Osteoblast (primary cell): ENCODE measurements around the gene NTRK1. TPM values are rescaled to one million over a fixed set of nuclear protein-coding genes. Genes with fewer than 3 reads are reported as not detected.

ENCODE experiments used
- DNase-seq: peaks from one replicate; pipeline ENCODE4 v3.0.0; 2011; ENCODE audit warnings: low spot score, mixed read lengths; ENCODE audit not compliant: insufficient read length; ENCODE audit errors: missing footprints
- H2AFZ ChIP-seq: 2 replicates; pipeline ENCODE4 v1.6.0; 2011; ENCODE audit warnings: mild to moderate bottlenecking, low read length
- H3K27ac ChIP-seq: 2 replicates; pipeline ENCODE4 v1.5.1; 2011; ENCODE audit warnings: mild to moderate bottlenecking, low read depth, low read length, moderate library complexity
- H3K27me3 ChIP-seq: 2 replicates; pipeline ENCODE4 v1.6.0; 2012; ENCODE audit warnings: mild to moderate bottlenecking, control low read depth, inconsistent platforms, low read length, moderate library complexity; ENCODE audit not compliant: insufficient read depth
- H3K36me3 ChIP-seq: 2 replicates; pipeline ENCODE4 v1.5.1; 2011; ENCODE audit warnings: mild to moderate bottlenecking, low read length, control low read depth, moderate library complexity; ENCODE audit not compliant: insufficient read depth
- H3K4me1 ChIP-seq: 2 replicates; pipeline ENCODE4 v1.5.1; 2011; ENCODE audit warnings: mild to moderate bottlenecking, low read length, control low read depth, moderate library complexity; ENCODE audit not compliant: insufficient read depth
- H3K4me2 ChIP-seq: 2 replicates; pipeline ENCODE4 v1.6.0; 2011; ENCODE audit warnings: mild to moderate bottlenecking, low read length; ENCODE audit not compliant: insufficient read depth
- H3K4me3 ChIP-seq: fragments of 200-600 bp; sonication (generic); 3 replicates; pipeline ENCODE4 v1.5.1; 2012; ENCODE audit warnings: mild to moderate bottlenecking, low read length, inconsistent platforms; ENCODE audit not compliant: insufficient read depth
- H3K79me2 ChIP-seq: 2 replicates; pipeline ENCODE4 v1.6.0; 2012; ENCODE audit warnings: mild to moderate bottlenecking, low read length, control low read depth, inconsistent platforms; ENCODE audit not compliant: insufficient read depth
- H3K9me3 ChIP-seq: 2 replicates; pipeline ENCODE4 v1.5.1; 2011; ENCODE audit warnings: low read depth, low read length, control low read depth
- H4K20me1 ChIP-seq: 2 replicates; pipeline ENCODE4 v1.6.0; 2012; ENCODE audit warnings: mild to moderate bottlenecking, low read length, control low read depth; ENCODE audit not compliant: insufficient read depth
- total RNA-seq: library from RNA; depleted of rRNA; stranded (reverse); fragments of >200 nt; gene quantifications from 2 replicates; pipeline ENCODE4 v1.2.3, GENCODE V29; 2012
- TF ChIP-seq, protein P1 (sequence below): IDR thresholded peaks from 2 replicates; pipeline ENCODE4 v1.5.1; 2011; ENCODE audit warnings: mild to moderate bottlenecking, low read depth, low read length, moderate library complexity; ENCODE audit errors: extremely low read depth

NTRK1 gene
- total RNA-seq, 1 donor, result 0.36 TPM

DNA sequence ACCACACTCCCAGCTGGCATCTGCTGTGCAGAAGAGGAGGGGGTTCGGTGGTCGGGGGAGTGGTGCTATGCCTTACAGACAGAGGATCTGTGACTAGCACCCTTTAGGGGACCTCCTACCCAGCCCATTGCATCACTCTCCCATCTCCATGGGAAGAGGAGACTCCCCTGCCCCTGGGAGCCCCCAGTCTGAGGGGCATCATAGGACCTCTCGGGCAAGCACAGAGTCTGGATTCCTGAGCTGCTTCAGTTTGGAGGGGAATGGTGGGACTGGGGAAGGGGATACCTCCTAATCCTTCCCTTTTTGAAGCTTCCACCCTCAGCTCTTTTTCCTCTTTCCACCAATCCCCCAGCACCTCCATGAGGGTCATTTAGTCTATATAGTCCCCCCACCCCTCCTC lies 3.1 kb upstream of the NTRK1 start:
- H2AFZ ChIP-seq, result no peak overlapping the region
- no peaks in the 10 kb centered on the region for H3K79me2 ChIP-seq
- DNase-seq, result peak; percentile 68
- no peaks in the 10 kb centered on the region for H3K36me3 ChIP-seq
- peaks cover 14% of the 10 kb centered on the region for H3K4me1 ChIP-seq
- no peak overlapping the region for H3K27ac ChIP-seq
- no peaks in the 10 kb centered on the region for H4K20me1 ChIP-seq
- H3K9me3 ChIP-seq, result no peaks in the 10 kb centered on the region
- TF ChIP-seq, protein P1, sequence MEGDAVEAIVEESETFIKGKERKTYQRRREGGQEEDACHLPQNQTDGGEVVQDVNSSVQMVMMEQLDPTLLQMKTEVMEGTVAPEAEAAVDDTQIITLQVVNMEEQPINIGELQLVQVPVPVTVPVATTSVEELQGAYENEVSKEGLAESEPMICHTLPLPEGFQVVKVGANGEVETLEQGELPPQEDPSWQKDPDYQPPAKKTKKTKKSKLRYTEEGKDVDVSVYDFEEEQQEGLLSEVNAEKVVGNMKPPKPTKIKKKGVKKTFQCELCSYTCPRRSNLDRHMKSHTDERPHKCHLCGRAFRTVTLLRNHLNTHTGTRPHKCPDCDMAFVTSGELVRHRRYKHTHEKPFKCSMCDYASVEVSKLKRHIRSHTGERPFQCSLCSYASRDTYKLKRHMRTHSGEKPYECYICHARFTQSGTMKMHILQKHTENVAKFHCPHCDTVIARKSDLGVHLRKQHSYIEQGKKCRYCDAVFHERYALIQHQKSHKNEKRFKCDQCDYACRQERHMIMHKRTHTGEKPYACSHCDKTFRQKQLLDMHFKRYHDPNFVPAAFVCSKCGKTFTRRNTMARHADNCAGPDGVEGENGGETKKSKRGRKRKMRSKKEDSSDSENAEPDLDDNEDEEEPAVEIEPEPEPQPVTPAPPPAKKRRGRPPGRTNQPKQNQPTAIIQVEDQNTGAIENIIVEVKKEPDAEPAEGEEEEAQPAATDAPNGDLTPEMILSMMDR, result no peak
- no peak overlapping the region for H3K4me2 ChIP-seq
- peaks cover 61% of the 10 kb centered on the region for H3K27me3 ChIP-seq
- no peak overlapping the region for H3K4me3 ChIP-seq

DNA sequence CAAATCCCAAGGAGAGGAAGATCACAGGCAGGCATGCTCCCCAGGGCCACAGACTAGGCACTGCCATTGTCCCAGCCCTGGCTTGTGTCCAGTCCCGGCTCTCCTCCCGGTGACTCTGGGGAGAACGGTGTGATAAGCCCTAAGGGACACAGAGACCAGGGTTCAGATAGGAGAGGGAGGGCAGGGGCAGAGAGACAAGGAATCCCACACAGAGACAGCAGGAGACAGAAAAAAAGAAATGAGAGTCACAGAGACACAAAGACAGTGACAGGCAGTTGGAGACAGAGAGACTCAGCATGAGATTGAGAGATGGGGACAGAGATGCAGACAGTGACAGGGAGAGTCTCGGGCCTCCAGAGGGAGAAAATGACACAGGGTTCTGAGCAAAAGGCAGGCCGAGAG lies 2.1 kb upstream of the NTRK1 start:
- H3K9me3 ChIP-seq, result no peaks in the 10 kb centered on the region
- no peaks in the 10 kb centered on the region for H3K79me2 ChIP-seq
- peaks cover 14% of the 10 kb centered on the region for H3K4me1 ChIP-seq
- TF ChIP-seq, protein P1, result no peak
- no peak for DNase-seq
- no peaks in the 10 kb centered on the region for H4K20me1 ChIP-seq
- peak overlapping the region; percentile 29 for H3K4me3 ChIP-seq
- H3K4me2 ChIP-seq, result peak overlapping the region; percentile 81
- no peak overlapping the region for H3K27ac ChIP-seq
- H3K36me3 ChIP-seq, result no peaks in the 10 kb centered on the region
- no peak overlapping the region for H2AFZ ChIP-seq
- peaks cover 67% of the 10 kb centered on the region for H3K27me3 ChIP-seq

DNA sequence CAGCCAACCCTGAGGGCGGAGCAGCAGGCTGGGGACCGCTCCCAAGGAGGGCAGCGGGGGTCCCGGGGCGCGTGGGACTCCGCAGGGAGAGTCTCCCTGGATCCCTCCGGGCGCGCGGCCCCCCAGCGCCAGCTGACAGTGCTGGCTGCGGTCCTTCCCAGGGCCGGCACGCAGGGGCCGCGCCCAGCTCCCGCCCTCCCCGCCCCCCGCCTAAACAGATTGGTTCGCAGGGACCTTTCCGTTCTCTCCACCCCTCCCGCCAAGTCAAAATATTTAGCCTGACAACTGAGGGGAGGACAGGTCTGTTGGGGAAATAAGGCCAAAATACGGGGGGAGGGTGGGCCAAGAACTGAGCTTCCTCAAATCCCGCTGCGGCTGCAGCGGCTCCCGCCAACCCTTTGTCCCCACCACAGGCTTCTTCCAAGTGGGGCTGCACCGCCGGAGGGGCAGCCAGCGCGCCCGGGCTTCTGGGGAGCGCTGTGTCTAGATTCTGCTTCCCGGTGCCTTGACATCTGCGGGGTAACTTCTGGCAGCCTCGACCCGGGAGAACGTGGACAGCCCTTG lies 1.6 kb upstream of the NTRK1 start, which contains the start of gene INSRR:
Gene INSRR (minus strand): TSS at position 159 of the 564 bp plus-strand sequence. CDS start 496 bp downstream, outside the sequence.
- Histone ChIP-seq H3K4me1 (peaks cover 14% of the 10 kb centered on the region), H3K27ac (no peak within 1 kb of the TSS), H3K4me2 (peak within 1 kb of the TSS; percentile 81), H2AFZ (peak within 1 kb of the TSS; percentile 82), H4K20me1 (no peaks in the 10 kb centered on the region), H3K36me3 (no peaks in the 10 kb centered on the region), H3K4me3 (peak within 1 kb of the TSS; percentile 63), H3K27me3 (peaks cover 72% of the 10 kb centered on the region), H3K79me2 (no peaks in the 10 kb centered on the region), H3K9me3 (no peaks in the 10 kb centered on the region)
- TF ChIP-seq, protein P1, result no peak
- DNase-seq, result no peak

DNA sequence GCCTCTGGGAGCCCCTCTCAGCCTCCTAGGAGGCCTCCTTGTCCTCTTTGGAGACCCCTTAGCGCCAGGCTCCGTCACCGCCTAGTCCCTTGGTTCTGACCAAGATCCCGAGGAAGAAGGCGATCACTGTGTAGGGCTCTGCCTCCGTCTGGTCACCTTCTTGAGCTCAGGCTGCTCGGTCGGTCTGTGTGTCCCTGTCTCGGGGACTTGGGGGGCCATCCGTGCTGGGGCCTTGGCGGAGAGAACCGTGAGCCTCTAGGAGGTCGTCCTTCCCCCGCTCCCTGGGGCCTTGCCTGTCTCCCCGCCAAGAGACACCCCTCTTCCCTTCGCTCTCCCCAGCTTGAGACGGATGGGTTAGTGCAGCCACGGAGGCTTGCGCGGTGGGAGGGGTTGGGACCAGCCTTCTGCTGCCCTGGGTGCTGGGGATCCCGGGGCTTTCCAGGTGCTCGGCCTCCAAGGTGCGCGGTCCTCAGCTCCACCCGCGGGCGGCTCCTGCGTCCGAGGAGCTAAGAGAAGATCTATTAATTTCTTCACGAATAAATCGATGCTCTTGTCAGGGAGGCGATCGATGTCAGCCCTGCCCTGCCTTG lies 1.0 kb upstream of the NTRK1 start:
- peaks cover 14% of the 10 kb centered on the region for H3K4me1 ChIP-seq
- peaks cover 69% of the 10 kb centered on the region for H3K27me3 ChIP-seq
- peak; percentile 93 for DNase-seq

More for the DNA sequence above, 1.0 kb upstream of the NTRK1 start:
- H3K9me3 ChIP-seq, result no peaks in the 10 kb centered on the region
- peak overlapping the region; percentile 82 for H2AFZ ChIP-seq
- H3K27ac ChIP-seq, result no peak overlapping the region
- H3K4me2 ChIP-seq, result peak overlapping the region; percentile 81
- H3K79me2 ChIP-seq, result no peaks in the 10 kb centered on the region
- TF ChIP-seq, protein P1, result no peak
- H3K4me3 ChIP-seq, result peak overlapping the region; percentile 63
- H4K20me1 ChIP-seq, result no peaks in the 10 kb centered on the region
- H3K36me3 ChIP-seq, result no peaks in the 10 kb centered on the region
